HepG2 (cell line): ENCODE data around the gene PNPLA1. TPM values are rescaled to one million over a fixed set of nuclear protein-coding genes. Genes with fewer than 3 reads are reported as not detected.

Experiments used
- ATAC-seq: fragments of 200-7000 bp; cut with Tn5 transposase; 3 replicates; pipeline ENCODE4 v1.9.1; 2020; ENCODE audit warnings: mild to moderate bottlenecking, moderate library complexity
- BruUV-seq: library from RNA; stranded (reverse); fragments of 400-500 nt; replicated peaks from 2 replicates; lab custom pipeline; 2021; lab: Mats Ljungman, UMichigan
- CTCF ChIA-PET: fragments of 300-600 bp; formaldehyde crosslinking; extraction: SDS; loops from one replicate; lab custom pipeline; 2021; ENCODE audit warnings: low total read pairs, inconsistent platforms, low intra/inter-chr PET ratio; lab: Yijun Ruan, JAX
- POLR2A ChIA-PET: fragments of 350-600 bp; sonication (Branson Sonifier 250); formaldehyde crosslinking; loops from one replicate; lab custom pipeline; 2020; ENCODE audit warnings: antibody characterized with exemption, inconsistent platforms; lab: Yijun Ruan, JAX
- DNase-seq: peaks from one replicate; pipeline ENCODE4 v3.0.0-alpha.2; 2015; ENCODE audit warnings: low spot score
- FAIRE-seq: peaks from 3 replicates; lab custom pipeline; 2011; peaks lifted over from hg19 to GRCh38; lab: Jason Lieb, UNC
- H2AFZ ChIP-seq: one replicate; pipeline ENCODE4 v1.6.1; 2011; ENCODE audit warnings: low read length, inconsistent platforms
- H3K27ac ChIP-seq: fragments of 300-600 bp; 3 replicates; pipeline ENCODE4 v1.8.0; 2011; ENCODE audit warnings: mixed run types, mild to moderate bottlenecking, mixed read lengths, low read length, inconsistent platforms; ENCODE audit not compliant: insufficient read depth; ENCODE audit errors: extremely low read length
- H3K27me3 ChIP-seq, 2 experiments: fragments of 200-600 bp in 1 of 2; 2 replicates in 1 of 2; 3 replicates in 1 of 2; pipeline versions ENCODE4 v1.6.0 to v1.8.0; 2011; ENCODE audit warnings: low read length in 2 of 2, mild to moderate bottlenecking in 2 of 2, moderate library complexity in 2 of 2, inconsistent platforms in 1 of 2; ENCODE audit not compliant: insufficient read depth in 2 of 2, control insufficient read depth in 1 of 2
- H3K36me3 ChIP-seq, 2 experiments: fragments of 200-600 bp in 1 of 2; replicated peaks in 1 of 2; 2 replicates in 1 of 2; 3 replicates in 1 of 2; pipeline versions ENCODE4 v1.5.1 to v1.8.0; 2011; ENCODE audit warnings: low read length in 2 of 2, inconsistent platforms in 1 of 2; ENCODE audit not compliant: insufficient read depth in 2 of 2, control insufficient read depth in 1 of 2
- H3K4me1 ChIP-seq: 2 replicates; pipeline ENCODE4 v1.5.1; 2012; ENCODE audit warnings: low read length, inconsistent platforms; ENCODE audit not compliant: insufficient read depth
- H3K4me2 ChIP-seq: 2 replicates; pipeline ENCODE4 v1.6.0; 2011; ENCODE audit warnings: low read depth, low read length, inconsistent platforms
- H3K4me3 ChIP-seq, 3 experiments: fragments of 200-600 bp in 1 of 3; sonication (generic), shearing (Covaris generic) in 1 of 3; replicated peaks in 1 of 3; 2 replicates each; pipeline ENCODE4 v1.5.1; 2011 to 2016; ENCODE audit warnings: low read length in 3 of 3, inconsistent platforms in 2 of 3, low read depth in 2 of 3, mild to moderate bottlenecking in 2 of 3, control low read depth in 1 of 3, mixed read lengths in 1 of 3; ENCODE audit not compliant: insufficient read depth in 1 of 3
- H3K79me2 ChIP-seq: one replicate; pipeline ENCODE4 v1.6.1; 2011; ENCODE audit warnings: low read length, inconsistent platforms; ENCODE audit not compliant: insufficient read depth
- H3K9ac ChIP-seq: 2 replicates; pipeline ENCODE4 v1.6.0; 2011; ENCODE audit warnings: mild to moderate bottlenecking, low read depth, low read length, inconsistent platforms; ENCODE audit not compliant: insufficient read depth
- H3K9me3 ChIP-seq: 2 replicates; pipeline ENCODE4 v1.5.1; 2012; ENCODE audit warnings: mild to moderate bottlenecking, low read length
- H4K20me1 ChIP-seq: 2 replicates; pipeline ENCODE4 v1.6.0; 2011; ENCODE audit warnings: inconsistent platforms, mild to moderate bottlenecking, low read length, moderate library complexity; ENCODE audit not compliant: insufficient read depth
- GABPA ChIP-seq, 2 experiments: IDR thresholded peaks; 2 replicates each; pipeline ENCODE4 v1.6.1; 2011 to 2016; ENCODE audit warnings: low read depth in 2 of 2, low read length in 1 of 2, missing biosample characterization in 1 of 2, missing genetic modification characterization in 1 of 2
- RAD21 ChIP-seq: fragments of 450-650 bp; formaldehyde crosslinking; IDR thresholded peaks from 2 replicates; pipeline ENCODE4 v1.5.0; 2020; ENCODE audit warnings: mild to moderate bottlenecking
- SRF ChIP-seq: IDR thresholded peaks from 2 replicates; pipeline ENCODE4 v1.6.1; 2011; ENCODE audit warnings: mild to moderate bottlenecking, low read depth, low read length, moderate library complexity
- ZFAT ChIP-seq: sonication (generic); formaldehyde crosslinking; conservative IDR thresholded peaks from 2 replicates; pipeline ENCODE4 v1.8.1; 2023; ENCODE audit warnings: missing genetic modification reagents, inconsistent platforms
- ZNF34 ChIP-seq: sonication (generic); formaldehyde crosslinking; IDR thresholded peaks from 2 replicates; pipeline ENCODE4 v1.4.0; 2020; ENCODE audit warnings: mild to moderate bottlenecking, missing genetic modification reagents, borderline replicate concordance
- WGBS: methylation state at CpG from one replicate; pipeline ENCODE4 v1.1.6; 2017; ENCODE audit warnings: low lambda C conversion rate; 5-methylcytosine and 5-hydroxymethylcytosine counted together
- in situ Hi-C: cut with HindIII; loops from 2 replicates; pipeline ENCODE4 v1.10.0; 2017; ENCODE audit warnings: low pct_unique_long_range_greater_than_20kb; ENCODE audit not compliant: extremely low pct_ligation_motif_present
- intact Hi-C: fragments of 100-400 bp; cut with micrococcal nuclease; formaldehyde crosslinking; loops from one replicate; pipeline ENCODE4 v1.10.0; 2022; ENCODE audit not compliant: unreplicated experiment
- polyA plus RNA-seq, 8 experiments: library from polyadenylated mRNA; depleted of rRNA in 3 of 8; stranded (reverse) in 7 of 8; unstranded in 1 of 8; fragments of >200 nt; fragmentation: Illumina TruSeq in 4 of 8; extraction: Trizol in 4 of 8; gene quantifications; 2 replicates each; pipeline versions ENCODE4 v1.2.1 to v1.2.3, GENCODE V29; 2011 to 2016; ENCODE audit warnings: low read depth in 4 of 8, missing spikeins in 1 of 8, mixed read lengths in 1 of 8; ENCODE audit not compliant: insufficient read depth in 1 of 8
- total RNA-seq, 5 experiments: library from RNA; depleted of rRNA; stranded (reverse); fragments of >200 nt; fragmentation: Illumina TruSeq; extraction: Trizol; gene quantifications; 2 replicates each; pipeline ENCODE4 v1.2.3, GENCODE V29; 2016; ENCODE audit warnings: low read depth in 1 of 5
- TF ChIP-seq, protein P1 (sequence below): sonication (generic); formaldehyde crosslinking; IDR thresholded peaks from 2 replicates; pipeline ENCODE4 v1.4.0; 2020; ENCODE audit warnings: missing genetic modification reagents, borderline replicate concordance
- TF ChIP-seq, protein P2 (sequence below): IDR thresholded peaks from 2 replicates; pipeline ENCODE4 v1.6.1; 2016; ENCODE audit warnings: low read depth
- TF ChIP-seq, protein P3 (sequence below): IDR thresholded peaks from 2 replicates; pipeline ENCODE4 v1.6.1; 2016; ENCODE audit warnings: low read depth, control low read depth

PNPLA1 gene
- total and polyA plus RNA-seq, 2 of the 13 experiments (the other 11 are each of a cell fraction or from before 2014, with no cell fraction given) = not detected

DNA sequence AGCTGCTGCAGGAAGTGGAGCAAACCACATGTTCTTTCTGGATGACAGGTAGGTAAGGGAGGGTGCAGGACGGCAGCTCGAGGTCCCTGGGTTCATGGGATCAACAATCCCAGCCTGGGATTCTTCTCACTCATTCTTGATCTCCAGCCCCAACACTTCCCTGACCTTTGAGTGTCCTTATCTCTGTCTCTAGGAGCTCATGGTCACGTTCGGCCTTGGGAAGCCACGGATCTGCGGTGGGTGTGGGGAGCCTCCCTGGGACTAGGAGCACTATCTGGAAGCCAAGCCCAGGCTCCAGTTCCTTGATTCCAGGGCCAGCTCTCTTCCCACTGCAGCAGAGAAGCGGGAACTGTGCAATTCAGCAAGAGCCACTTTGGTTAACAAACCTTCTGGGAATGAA lies 39.3 kb downstream of the PNPLA1 start:
- no peak for DNase-seq
- in situ Hi-C loops (no loop called here), intact Hi-C loops (no loop called here)
- no peak overlapping the region for H3K4me2 ChIP-seq
- no peak overlapping the region for H2AFZ ChIP-seq
- no peaks in the 10 kb centered on the region for H3K9me3 ChIP-seq
- ChIA-PET CTCF (no interaction called here), POLR2A (no interaction called here)
- BruUV-seq = no TSS peak
- 6% methylated on average over 7 of the region's 7 CpGs for WGBS
- H4K20me1 ChIP-seq = no peaks in the 10 kb centered on the region
- no peak overlapping the region for H3K4me3 ChIP-seq
- ATAC-seq = no peak
- FAIRE-seq = no peak
- no peak overlapping the region for H3K9ac ChIP-seq
- no peak for TF ChIP-seq SRF
- TF ChIP-seq, protein P1, sequence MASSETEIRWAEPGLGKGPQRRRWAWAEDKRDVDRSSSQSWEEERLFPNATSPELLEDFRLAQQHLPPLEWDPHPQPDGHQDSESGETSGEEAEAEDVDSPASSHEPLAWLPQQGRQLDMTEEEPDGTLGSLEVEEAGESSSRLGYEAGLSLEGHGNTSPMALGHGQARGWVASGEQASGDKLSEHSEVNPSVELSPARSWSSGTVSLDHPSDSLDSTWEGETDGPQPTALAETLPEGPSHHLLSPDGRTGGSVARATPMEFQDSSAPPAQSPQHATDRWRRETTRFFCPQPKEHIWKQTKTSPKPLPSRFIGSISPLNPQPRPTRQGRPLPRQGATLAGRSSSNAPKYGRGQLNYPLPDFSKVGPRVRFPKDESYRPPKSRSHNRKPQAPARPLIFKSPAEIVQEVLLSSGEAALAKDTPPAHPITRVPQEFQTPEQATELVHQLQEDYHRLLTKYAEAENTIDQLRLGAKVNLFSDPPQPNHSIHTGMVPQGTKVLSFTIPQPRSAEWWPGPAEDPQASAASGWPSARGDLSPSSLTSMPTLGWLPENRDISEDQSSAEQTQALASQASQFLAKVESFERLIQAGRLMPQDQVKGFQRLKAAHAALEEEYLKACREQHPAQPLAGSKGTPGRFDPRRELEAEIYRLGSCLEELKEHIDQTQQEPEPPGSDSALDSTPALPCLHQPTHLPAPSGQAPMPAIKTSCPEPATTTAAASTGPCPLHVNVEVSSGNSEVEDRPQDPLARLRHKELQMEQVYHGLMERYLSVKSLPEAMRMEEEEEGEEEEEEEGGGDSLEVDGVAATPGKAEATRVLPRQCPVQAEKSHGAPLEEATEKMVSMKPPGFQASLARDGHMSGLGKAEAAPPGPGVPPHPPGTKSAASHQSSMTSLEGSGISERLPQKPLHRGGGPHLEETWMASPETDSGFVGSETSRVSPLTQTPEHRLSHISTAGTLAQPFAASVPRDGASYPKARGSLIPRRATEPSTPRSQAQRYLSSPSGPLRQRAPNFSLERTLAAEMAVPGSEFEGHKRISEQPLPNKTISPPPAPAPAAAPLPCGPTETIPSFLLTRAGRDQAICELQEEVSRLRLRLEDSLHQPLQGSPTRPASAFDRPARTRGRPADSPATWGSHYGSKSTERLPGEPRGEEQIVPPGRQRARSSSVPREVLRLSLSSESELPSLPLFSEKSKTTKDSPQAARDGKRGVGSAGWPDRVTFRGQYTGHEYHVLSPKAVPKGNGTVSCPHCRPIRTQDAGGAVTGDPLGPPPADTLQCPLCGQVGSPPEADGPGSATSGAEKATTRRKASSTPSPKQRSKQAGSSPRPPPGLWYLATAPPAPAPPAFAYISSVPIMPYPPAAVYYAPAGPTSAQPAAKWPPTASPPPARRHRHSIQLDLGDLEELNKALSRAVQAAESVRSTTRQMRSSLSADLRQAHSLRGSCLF (CRISPR knock-in tag) = no peak
- TF ChIP-seq ZFAT (CRISPR knock-in tag) = no peak
- TF ChIP-seq, protein P2, sequence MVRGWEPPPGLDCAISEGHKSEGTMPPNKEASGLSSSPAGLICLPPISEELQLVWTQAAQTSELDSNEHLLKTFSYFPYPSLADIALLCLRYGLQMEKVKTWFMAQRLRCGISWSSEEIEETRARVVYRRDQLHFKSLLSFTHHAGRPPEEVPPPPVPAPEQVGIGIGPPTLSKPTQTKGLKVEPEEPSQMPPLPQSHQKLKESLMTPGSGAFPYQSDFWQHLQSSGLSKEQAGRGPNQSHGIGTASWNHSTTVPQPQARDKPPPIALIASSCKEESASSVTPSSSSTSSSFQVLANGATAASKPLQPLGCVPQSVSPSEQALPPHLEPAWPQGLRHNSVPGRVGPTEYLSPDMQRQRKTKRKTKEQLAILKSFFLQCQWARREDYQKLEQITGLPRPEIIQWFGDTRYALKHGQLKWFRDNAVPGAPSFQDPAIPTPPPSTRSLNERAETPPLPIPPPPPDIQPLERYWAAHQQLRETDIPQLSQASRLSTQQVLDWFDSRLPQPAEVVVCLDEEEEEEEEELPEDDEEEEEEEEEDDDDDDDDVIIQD (CRISPR knock-in tag) = no peak
- TF ChIP-seq GABPA (IDR thresholded peaks at IDR 0.05; ENCODE audit: low read depth, low read length) = no peak
- TF ChIP-seq GABPA (CRISPR knock-in tag; IDR thresholded peaks at IDR 0.05; ENCODE audit: low read depth) = no peak
- TF ChIP-seq, protein P3, sequence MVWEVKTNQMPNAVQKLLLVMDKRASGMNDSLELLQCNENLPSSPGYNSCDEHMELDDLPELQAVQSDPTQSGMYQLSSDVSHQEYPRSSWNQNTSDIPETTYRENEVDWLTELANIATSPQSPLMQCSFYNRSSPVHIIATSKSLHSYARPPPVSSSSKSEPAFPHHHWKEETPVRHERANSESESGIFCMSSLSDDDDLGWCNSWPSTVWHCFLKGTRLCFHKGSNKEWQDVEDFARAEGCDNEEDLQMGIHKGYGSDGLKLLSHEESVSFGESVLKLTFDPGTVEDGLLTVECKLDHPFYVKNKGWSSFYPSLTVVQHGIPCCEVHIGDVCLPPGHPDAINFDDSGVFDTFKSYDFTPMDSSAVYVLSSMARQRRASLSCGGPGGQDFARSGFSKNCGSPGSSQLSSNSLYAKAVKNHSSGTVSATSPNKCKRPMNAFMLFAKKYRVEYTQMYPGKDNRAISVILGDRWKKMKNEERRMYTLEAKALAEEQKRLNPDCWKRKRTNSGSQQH (CRISPR knock-in tag) = no peak
- TF ChIP-seq ZNF34 (CRISPR knock-in tag) = no peak
- no peak for TF ChIP-seq RAD21 (CRISPR knock-in tag)
- H3K79me2 ChIP-seq = no peaks in the 10 kb centered on the region
- no peaks in the 10 kb centered on the region for H3K36me3 ChIP-seq
- peaks cover 3 to 55% of the 10 kb centered on the region in 2 experiments; a peak in 3 of 5 replicates for H3K27me3 ChIP-seq
- H3K27ac ChIP-seq = no peak overlapping the region
- H3K4me1 ChIP-seq = peaks cover 6% of the 10 kb centered on the region; the same call in 1 of the 2 replicates
